Loucy (cell line): Measurements from ENCODE around the gene PDIA2.

Source experiments
- H2AFZ ChIP-seq: fragments of 200-600 bp; sonication (generic); 2 replicates; pipeline ENCODE4 v1.6.0; 2016; ENCODE audit warnings: antibody characterized with exemption, mild to moderate bottlenecking, low read length, moderate library complexity
- H3F3A ChIP-seq: fragments of 200-600 bp; 2 replicates; pipeline ENCODE4 v1.6.0; 2016; ENCODE audit warnings: antibody characterized with exemption, low read depth, mild to moderate bottlenecking
- H3K27me3 ChIP-seq: fragments of 200-600 bp; sonication (generic); 2 replicates; pipeline ENCODE4 v1.6.1; 2014; ENCODE audit warnings: low read length, mild to moderate bottlenecking; ENCODE audit not compliant: insufficient read depth, poor library complexity, severe bottlenecking
- H3K36me3 ChIP-seq: fragments of 200-600 bp; sonication (generic); 2 replicates; pipeline ENCODE4 v1.6.1; 2016; ENCODE audit warnings: low read length; ENCODE audit not compliant: insufficient read depth
- H3K4me1 ChIP-seq: fragments of 200-600 bp; sonication (generic); 2 replicates; pipeline ENCODE4 v1.5.1; 2014; ENCODE audit warnings: low read length, mild to moderate bottlenecking; ENCODE audit not compliant: insufficient read depth, poor library complexity, severe bottlenecking
- H3K4me2 ChIP-seq: fragments of 200-600 bp; sonication (generic); 2 replicates; pipeline ENCODE4 v1.6.0; 2014; ENCODE audit warnings: antibody characterized with exemption, low read length, low read depth, mild to moderate bottlenecking; ENCODE audit not compliant: poor library complexity, severe bottlenecking
- H3K4me3 ChIP-seq: fragments of 200-600 bp; sonication (generic); 2 replicates; pipeline ENCODE4 v1.5.1; 2014; ENCODE audit warnings: low read length, mild to moderate bottlenecking, mixed read lengths; ENCODE audit not compliant: poor library complexity, severe bottlenecking
- H3K79me2 ChIP-seq: fragments of 200-600 bp; sonication (generic); 2 replicates; pipeline ENCODE4 v1.6.1; 2014; ENCODE audit warnings: low read length; ENCODE audit not compliant: insufficient read depth
- H3K9ac ChIP-seq: fragments of 200-600 bp; sonication (generic); 2 replicates; pipeline ENCODE4 v1.6.0; 2014; ENCODE audit warnings: mild to moderate bottlenecking, low read depth, low read length, moderate library complexity; ENCODE audit not compliant: poor library complexity, severe bottlenecking
- H3K9me2 ChIP-seq: fragments of 200-600 bp; sonication (generic); replicated peaks from 2 replicates; pipeline ENCODE4 v1.6.1; 2016; ENCODE audit warnings: low read depth, low read length, mixed read lengths
- H3K9me3 ChIP-seq: fragments of 200-600 bp; sonication (generic); 2 replicates; pipeline ENCODE4 v1.6.1; 2014; ENCODE audit warnings: mild to moderate bottlenecking, antibody characterized with exemption, low read length, low read depth; ENCODE audit not compliant: insufficient read depth
- H4K20me1 ChIP-seq: fragments of 200-600 bp; sonication (generic); 2 replicates; pipeline ENCODE4 v1.6.0; 2014; ENCODE audit warnings: antibody characterized with exemption, low read length, mild to moderate bottlenecking; ENCODE audit not compliant: insufficient read depth, poor library complexity, severe bottlenecking
- CTCF ChIP-seq: fragments of 200-600 bp; sonication (generic); conservative IDR thresholded peaks from 2 replicates; pipeline ENCODE4 v1.5.1; 2014; ENCODE audit warnings: mild to moderate bottlenecking, antibody characterized with exemption, low read length
- EZH2phosphoT487 ChIP-seq: fragments of 200-600 bp; IDR thresholded peaks from 2 replicates; pipeline ENCODE4 v1.6.1; 2018; ENCODE audit warnings: antibody characterized with exemption, mild to moderate bottlenecking, moderate library complexity, borderline replicate concordance

Gene PDIA2

DNA sequence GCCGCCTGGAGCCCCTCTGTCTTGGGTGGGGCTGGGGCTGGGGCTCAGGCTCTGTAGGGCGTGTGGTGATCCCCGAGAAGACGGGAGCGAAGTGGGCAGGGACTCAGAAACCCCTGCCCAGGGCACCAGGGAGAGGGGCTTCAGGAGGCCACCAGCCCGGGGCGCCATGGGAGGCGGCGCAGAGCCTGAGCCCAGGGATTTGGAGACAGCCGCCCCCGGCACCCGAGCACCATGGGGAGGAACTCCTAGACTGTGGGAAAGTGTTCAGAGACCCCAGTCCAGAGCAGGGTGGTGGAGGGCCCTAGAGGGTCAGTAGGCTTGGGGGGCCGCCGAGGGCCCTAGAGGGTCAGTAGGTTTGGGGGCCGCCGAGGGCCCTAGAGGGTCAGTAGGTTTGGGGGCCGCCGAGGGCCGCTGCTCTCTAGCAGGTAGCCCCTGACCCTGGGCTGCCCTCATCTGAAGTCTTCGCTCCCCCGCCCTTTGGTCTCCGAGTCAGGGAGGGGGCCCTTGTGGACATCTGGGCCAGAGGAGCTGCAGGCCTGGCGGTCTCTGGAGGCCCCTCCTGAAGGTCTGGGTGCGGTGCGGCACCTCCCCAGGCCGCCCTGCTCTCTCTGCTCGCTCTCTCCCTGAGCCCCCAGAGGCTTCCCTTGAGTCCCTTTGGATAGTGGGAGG lies 1.8 kb upstream of the PDIA2 start:
- H3K9me2 ChIP-seq: no peaks in the 10 kb centered on the region
- H3K9ac ChIP-seq: no peak overlapping the region
- no peaks in the 10 kb centered on the region for H3K27me3 ChIP-seq
- no peak for TF ChIP-seq EZH2phosphoT487
- no peak for TF ChIP-seq CTCF
- no peaks in the 10 kb centered on the region for H3K79me2 ChIP-seq
- no peaks in the 10 kb centered on the region for H3K9me3 ChIP-seq
- H3K36me3 ChIP-seq: no peaks in the 10 kb centered on the region
- H4K20me1 ChIP-seq: no peaks in the 10 kb centered on the region
- no peak overlapping the region for H3K4me2 ChIP-seq
- H3F3A ChIP-seq: no peaks in the 10 kb centered on the region; the same call in 1 of the 2 replicates
- H3K4me1 ChIP-seq: peaks cover 8% of the 10 kb centered on the region
- no peak overlapping the region for H2AFZ ChIP-seq
- H3K4me3 ChIP-seq: no peak overlapping the region

DNA sequence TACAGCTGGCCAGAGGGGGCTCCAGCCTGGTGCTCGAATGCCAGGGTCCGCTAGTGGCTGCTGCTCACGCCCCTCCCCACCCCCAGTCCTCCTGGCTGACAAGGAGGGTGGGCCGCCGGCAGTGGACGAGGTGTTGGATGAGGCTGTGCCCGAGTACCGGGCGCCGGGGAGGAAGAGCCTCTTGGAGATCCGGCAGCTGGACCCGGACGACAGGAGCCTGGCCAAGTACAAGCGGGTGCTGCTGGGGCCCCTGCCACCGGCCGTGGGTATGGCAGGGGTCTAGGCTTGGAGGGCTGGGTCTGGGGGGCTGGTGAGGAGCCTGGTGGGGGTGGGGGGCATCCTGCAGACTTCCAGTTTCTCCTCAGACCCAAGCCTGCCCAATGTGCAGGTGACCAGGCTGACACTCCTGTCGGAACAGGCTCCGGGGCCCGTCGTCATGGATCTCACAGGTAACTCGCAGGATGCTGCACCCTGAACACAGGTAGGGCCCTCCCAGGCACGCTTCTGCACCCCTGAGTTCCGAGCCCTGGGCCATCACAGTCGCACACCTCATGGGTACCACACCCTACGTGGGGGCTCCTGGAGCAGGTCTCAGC lies 1.2 kb upstream of the PDIA2 start:
- no peaks in the 10 kb centered on the region for H3K36me3 ChIP-seq
- H3K79me2 ChIP-seq: no peaks in the 10 kb centered on the region
- no peaks in the 10 kb centered on the region for H3K9me3 ChIP-seq
- H3K4me1 ChIP-seq: peaks cover 8% of the 10 kb centered on the region
- H3K9ac ChIP-seq: no peak overlapping the region
- no peaks in the 10 kb centered on the region; the same call in 1 of the 2 replicates for H3F3A ChIP-seq
- no peaks in the 10 kb centered on the region for H3K27me3 ChIP-seq
- H3K4me3 ChIP-seq: no peak overlapping the region
- no peaks in the 10 kb centered on the region for H4K20me1 ChIP-seq
- no peak overlapping the region for H2AFZ ChIP-seq
- H3K4me2 ChIP-seq: no peak overlapping the region
- TF ChIP-seq CTCF: no peak
- TF ChIP-seq EZH2phosphoT487: no peak
- no peaks in the 10 kb centered on the region for H3K9me2 ChIP-seq

GRCh38 chr16:282491-282890 lies 473 bp upstream of the PDIA2 start:
- H3K27me3 ChIP-seq: no peaks in the 10 kb centered on the region
- H3K4me2 ChIP-seq: no peak overlapping the region
- H3K9me2 ChIP-seq: no peaks in the 10 kb centered on the region
- H4K20me1 ChIP-seq: no peaks in the 10 kb centered on the region
- H3K9ac ChIP-seq: no peak overlapping the region
- no peaks in the 10 kb centered on the region; the same call in 1 of the 2 replicates for H3F3A ChIP-seq
- H3K4me1 ChIP-seq: peaks cover 8% of the 10 kb centered on the region
- no peak overlapping the region for H3K4me3 ChIP-seq
- no peak for TF ChIP-seq EZH2phosphoT487
- no peaks in the 10 kb centered on the region for H3K9me3 ChIP-seq
- no peak overlapping the region for H2AFZ ChIP-seq
- H3K79me2 ChIP-seq: no peaks in the 10 kb centered on the region
- no peaks in the 10 kb centered on the region for H3K36me3 ChIP-seq
